ENCODE results near the gene LSM7.
A peak's percentile ranks its signal among the peaks of the same experiment; 100 is the strongest.
"Not testable (repeated sequence)": the region's sequence is repeated elsewhere in the genome, so short reads cannot be mapped to it uniquely, and the experiment has no call there.

LSM7 gene

GRCh38 chr19:2286402-2287140, 41.8 kb downstream of the LSM7 start:
- no peak for DNase-seq (ENCODE audit: low read depth, low spot score)
- Histone ChIP-seq H3K4me1 (ENCODE audit: control insufficient read depth, insufficient read depth, low read length) (peaks cover 7% of the 10 kb centered on the region; the same call in 1 of the 2 replicates), H3K27me3 (ENCODE audit: control insufficient read depth, insufficient read depth, low read length) (peaks cover 42% of the 10 kb centered on the region), H3K36me3 (ENCODE audit: control insufficient read depth, insufficient read depth, low read length) (no peaks in the 10 kb centered on the region), H3K27ac (ENCODE audit: low read length) (no peak overlapping the region), H3K4me3 (ENCODE audit: low read length) (no peak overlapping the region), H3K9me3 (ENCODE audit: control insufficient read depth, insufficient read depth, low read length) (no peaks in the 10 kb centered on the region)
- WGBS (ENCODE audit: insufficient coverage, insufficient read length), result no CpG with 5 or more reads among the region's 20 CpGs

GRCh38 chr19:2283835-2284507, 44.4 kb downstream of the LSM7 start:
- whole genome bisulfite sequencing (ENCODE audit: insufficient coverage, insufficient read length), result no CpG with 5 or more reads among the region's 8 CpGs
- Histone ChIP-seq H3K9me3 (ENCODE audit: control insufficient read depth, insufficient read depth, low read length) (no peaks in the 10 kb centered on the region), H3K4me3 (ENCODE audit: low read length) (no peak overlapping the region), H3K4me1 (ENCODE audit: control insufficient read depth, insufficient read depth, low read length) (peaks cover 3% of the 10 kb centered on the region; the same call in 1 of the 2 replicates), H3K36me3 (ENCODE audit: control insufficient read depth, insufficient read depth, low read length) (no peaks in the 10 kb centered on the region), H3K27me3 (ENCODE audit: control insufficient read depth, insufficient read depth, low read length) (peaks cover 17% of the 10 kb centered on the region), H3K27ac (ENCODE audit: low read length) (no peak overlapping the region)
- DNase-seq (ENCODE audit: low read depth, low spot score), result no peak

GRCh38 chr19:2282862-2283237, 45.5 kb downstream of the LSM7 start:
- Histone ChIP-seq H3K4me1 (ENCODE audit: control insufficient read depth, insufficient read depth, low read length) (peaks cover 3% of the 10 kb centered on the region; the same call in 1 of the 2 replicates), H3K36me3 (ENCODE audit: control insufficient read depth, insufficient read depth, low read length) (no peaks in the 10 kb centered on the region), H3K4me3 (ENCODE audit: low read length) (no peak overlapping the region), H3K9me3 (ENCODE audit: control insufficient read depth, insufficient read depth, low read length) (no peaks in the 10 kb centered on the region), H3K27me3 (ENCODE audit: control insufficient read depth, insufficient read depth, low read length) (peaks cover 11% of the 10 kb centered on the region; the same call in 1 of the 2 replicates), H3K27ac (ENCODE audit: low read length) (no peak overlapping the region)
- no CpG with 5 or more reads among the region's 11 CpGs for WGBS (ENCODE audit: insufficient coverage, insufficient read length)
- no peak for DNase-seq (ENCODE audit: low read depth, low spot score)

GRCh38 chr19:2282062-2282861, 46.1 kb downstream of the LSM7 start, which contains the start of gene PEAK3:
PEAK3 (minus strand) TSS chr19:2282175; CDS start chr19:2280931, 1,244 bp downstream.
- Histone ChIP-seq H3K4me1 (ENCODE audit: control insufficient read depth, insufficient read depth, low read length) (peaks cover 3% of the 10 kb centered on the region; the same call in 1 of the 2 replicates), H3K9me3 (ENCODE audit: control insufficient read depth, insufficient read depth, low read length) (no peaks in the 10 kb centered on the region), H3K4me3 (ENCODE audit: low read length) (peak within 1 kb of the TSS; percentile 34), H3K36me3 (ENCODE audit: control insufficient read depth, insufficient read depth, low read length) (no peaks in the 10 kb centered on the region), H3K27me3 (ENCODE audit: control insufficient read depth, insufficient read depth, low read length) (peaks cover 11% of the 10 kb centered on the region; the same call in 1 of the 2 replicates), H3K27ac (ENCODE audit: low read length) (no peak within 1 kb of the TSS)
- WGBS (ENCODE audit: insufficient coverage, insufficient read length), result no CpG with 5 or more reads among the region's 41 CpGs
- DNase-seq (ENCODE audit: low read depth, low spot score), result no peak

- H3K4me1 ChIP-seq (ENCODE audit: control insufficient read depth, insufficient read depth, low read length); H3K36me3 ChIP-seq (ENCODE audit: control insufficient read depth, insufficient read depth, low read length); DNase-seq (ENCODE audit: low read depth, low spot score); H3K27ac ChIP-seq (ENCODE audit: low read length); H3K9me3 ChIP-seq (ENCODE audit: control insufficient read depth, insufficient read depth, low read length): not testable (repeated sequence)
- WGBS (ENCODE audit: insufficient coverage, insufficient read length), result no CpG with 5 or more reads among the region's 16 CpGs
- Histone ChIP-seq H3K27me3 (ENCODE audit: control insufficient read depth, insufficient read depth, low read length) (peaks cover 11% of the 10 kb centered on the region; the same call in 1 of the 2 replicates), H3K4me3 (ENCODE audit: low read length) (peak overlapping the region; percentile 34)
These were observed 46.9 kb downstream of the LSM7 start for GRCh38 chr19:2281265-2282061.

GRCh38 chr19:2280633-2281264, 47.6 kb downstream of the LSM7 start:
- Histone ChIP-seq H3K4me3 (ENCODE audit: low read length) (no peak overlapping the region), H3K27ac (ENCODE audit: low read length) (no peak overlapping the region), H3K27me3 (ENCODE audit: control insufficient read depth, insufficient read depth, low read length) (peaks cover 11% of the 10 kb centered on the region; the same call in 1 of the 2 replicates), H3K9me3 (ENCODE audit: control insufficient read depth, insufficient read depth, low read length) (no peaks in the 10 kb centered on the region), H3K36me3 (ENCODE audit: control insufficient read depth, insufficient read depth, low read length) (no peaks in the 10 kb centered on the region; the same call in 1 of the 2 replicates), H3K4me1 (ENCODE audit: control insufficient read depth, insufficient read depth, low read length) (peaks cover 3% of the 10 kb centered on the region; the same call in 1 of the 2 replicates)
- no CpG with 5 or more reads among the region's 26 CpGs for WGBS (ENCODE audit: insufficient coverage, insufficient read length)
- DNase-seq (ENCODE audit: low read depth, low spot score), result no peak

GRCh38 chr19:2278459-2279158, 49.8 kb downstream of the LSM7 start:
- no peak for DNase-seq (ENCODE audit: low read depth, low spot score)
- peaks cover 11% of the 10 kb centered on the region; the same call in 1 of the 2 replicates for H3K27me3 ChIP-seq (ENCODE audit: control insufficient read depth, insufficient read depth, low read length)
- H3K4me1 ChIP-seq (ENCODE audit: control insufficient read depth, insufficient read depth, low read length), result peaks cover 4% of the 10 kb centered on the region; the same call in 1 of the 2 replicates
- no peaks in the 10 kb centered on the region for H3K9me3 ChIP-seq (ENCODE audit: control insufficient read depth, insufficient read depth, low read length)
- H3K27ac ChIP-seq (ENCODE audit: low read length), result no peak overlapping the region
- no CpG with 5 or more reads among the region's 33 CpGs for WGBS (ENCODE audit: insufficient coverage, insufficient read length)
- no peak overlapping the region for H3K4me3 ChIP-seq (ENCODE audit: low read length)
- H3K36me3 ChIP-seq (ENCODE audit: control insufficient read depth, insufficient read depth, low read length), result no peaks in the 10 kb centered on the region; the same call in 1 of the 2 replicates

- Histone ChIP-seq H3K27ac (ENCODE audit: low read length) (no peak overlapping the region), H3K4me1 (ENCODE audit: control insufficient read depth, insufficient read depth, low read length) (peaks cover 7% of the 10 kb centered on the region; the same call in 1 of the 2 replicates), H3K27me3 (ENCODE audit: control insufficient read depth, insufficient read depth, low read length) (no peaks in the 10 kb centered on the region), H3K36me3 (ENCODE audit: control insufficient read depth, insufficient read depth, low read length) (peaks cover 8% of the 10 kb centered on the region), H3K9me3 (ENCODE audit: control insufficient read depth, insufficient read depth, low read length) (no peaks in the 10 kb centered on the region), H3K4me3 (ENCODE audit: low read length) (no peak overlapping the region)
- no CpG with 5 or more reads among the region's 9 CpGs for WGBS (ENCODE audit: insufficient coverage, insufficient read length)
- DNase-seq (ENCODE audit: low read depth, low spot score), result no peak
These were observed 51.2 kb downstream of the LSM7 start for GRCh38 chr19:2277138-2277537.

- H3K27ac ChIP-seq (ENCODE audit: low read length), result no peak overlapping the region
- no peaks in the 10 kb centered on the region for H3K9me3 ChIP-seq (ENCODE audit: control insufficient read depth, insufficient read depth, low read length)
- peaks cover 6% of the 10 kb centered on the region for H3K4me1 ChIP-seq (ENCODE audit: control insufficient read depth, insufficient read depth, low read length)
- H3K36me3 ChIP-seq (ENCODE audit: control insufficient read depth, insufficient read depth, low read length), result peaks cover 13% of the 10 kb centered on the region
- no peak overlapping the region for H3K4me3 ChIP-seq (ENCODE audit: low read length)
- no peaks in the 10 kb centered on the region for H3K27me3 ChIP-seq (ENCODE audit: control insufficient read depth, insufficient read depth, low read length)
- DNase-seq (ENCODE audit: low read depth, low spot score), result no peak
- WGBS (ENCODE audit: insufficient coverage, insufficient read length), result no CpG with 5 or more reads among the region's 28 CpGs
These were observed 51.9 kb downstream of the LSM7 start for GRCh38 chr19:2276429-2276986.
